SK-N-SH (cell line): ENCODE measurements around the gene CLASP1. TPM values are rescaled to one million over a fixed set of nuclear protein-coding genes. Genes with fewer than 3 reads are reported as not detected.

Experiments
- CTCF ChIA-PET: fragments of 300-600, 350-600 bp; formaldehyde crosslinking; extraction: SDS; loops from one replicate; lab custom pipeline; 2021; lab: Yijun Ruan, JAX
- POLR2A ChIA-PET: fragments of 350-600 bp; sonication (Branson Sonifier 250); formaldehyde crosslinking; extraction: SDS; loops from one replicate; lab custom pipeline; 2020; ENCODE audit warnings: antibody characterized with exemption, inconsistent platforms; lab: Yijun Ruan, JAX
- DNase-seq: peaks from one replicate; pipeline ENCODE4 v3.0.0; 2012
- H2AFZ ChIP-seq: fragments of 200-600 bp; sonication (generic); 2 replicates; pipeline ENCODE4 v1.8.1; 2016; ENCODE audit warnings: antibody characterized with exemption, mild to moderate bottlenecking, low read depth
- H3F3A ChIP-seq: fragments of 200-600 bp; sonication (generic); replicated peaks from 2 replicates; pipeline ENCODE3; 2016; ENCODE audit warnings: antibody characterized with exemption, mild to moderate bottlenecking; ENCODE audit not compliant: insufficient read depth
- H3K27ac ChIP-seq, 2 experiments: fragments of 200-500 bp in 1 of 2; fragments of 200-600 bp in 1 of 2; sonication (Bioruptor generic) in 1 of 2; sonication (generic), shearing (Covaris generic) in 1 of 2; 2 replicates each; pipeline versions ENCODE4 v1.5.1 to v1.6.1; 2014 to 2016; ENCODE audit warnings: low read depth in 2 of 2, inconsistent platforms in 1 of 2, low read length in 1 of 2, mild to moderate bottlenecking in 1 of 2, mixed read lengths in 1 of 2
- H3K27me3 ChIP-seq: fragments of 200-600 bp; sonication (generic), shearing (Covaris generic); 2 replicates; pipeline ENCODE4 v1.6.1; 2016; ENCODE audit warnings: mixed run types; ENCODE audit not compliant: insufficient read depth
- H3K36me3 ChIP-seq, 2 experiments: fragments of 200-500 bp in 1 of 2; fragments of 200-600 bp in 1 of 2; sonication (Bioruptor generic) in 1 of 2; sonication (generic) in 1 of 2; replicated peaks in 1 of 2; 2 replicates each; pipeline versions ENCODE3 to v1.5.1; 2014 to 2016; ENCODE audit warnings: low read length in 1 of 2, mild to moderate bottlenecking in 1 of 2; ENCODE audit not compliant: insufficient read depth in 2 of 2, control insufficient read depth in 1 of 2
- H3K4me1 ChIP-seq, 2 experiments: fragments of 200-500 bp in 1 of 2; fragments of 200-600 bp in 1 of 2; sonication (Bioruptor generic) in 1 of 2; sonication (generic), shearing (Covaris generic) in 1 of 2; 2 replicates each; pipeline versions ENCODE4 v1.5.1 to v1.6.1; 2014 to 2016; ENCODE audit warnings: low read depth in 1 of 2, low read length in 1 of 2, mixed run types in 1 of 2; ENCODE audit not compliant: insufficient read depth in 2 of 2, control insufficient read depth in 1 of 2
- H3K4me2 ChIP-seq: fragments of 200-600 bp; sonication (generic), shearing (Covaris generic); 2 replicates; pipeline ENCODE4 v1.6.1; 2017; ENCODE audit warnings: mixed run types
- H3K4me3 ChIP-seq, 2 experiments: fragments of 200-500 bp in 1 of 2; fragments of 200-600 bp in 1 of 2; sonication (Bioruptor generic) in 1 of 2; sonication (generic), shearing (Covaris generic) in 1 of 2; 2 replicates each; pipeline versions ENCODE4 v1.5.1 to v1.8.1; 2014 to 2016; ENCODE audit warnings: low read depth in 2 of 2, inconsistent platforms in 1 of 2, low read length in 1 of 2, mild to moderate bottlenecking in 1 of 2, mixed read lengths in 1 of 2, moderate library complexity in 1 of 2
- H3K79me2 ChIP-seq: fragments of 200-600 bp; sonication (generic); 2 replicates; pipeline ENCODE4 v1.8.1; 2017; ENCODE audit warnings: mild to moderate bottlenecking; ENCODE audit not compliant: insufficient read depth
- H3K9ac ChIP-seq: fragments of 200-600 bp; sonication (generic); 2 replicates; pipeline ENCODE4 v1.6.1; 2017; ENCODE audit warnings: mixed run types
- H3K9me2 ChIP-seq: fragments of 200-600 bp; sonication (generic); 2 replicates; pipeline ENCODE4 v1.6.1; 2017; ENCODE audit warnings: mixed run types
- H3K9me3 ChIP-seq: fragments of 200-600 bp; sonication (generic); 2 replicates; pipeline ENCODE4 v1.6.1; 2017; ENCODE audit warnings: mixed run types, mild to moderate bottlenecking, moderate library complexity
- H4K20me1 ChIP-seq: fragments of 200-600 bp; sonication (generic); 2 replicates; pipeline ENCODE4 v1.6.1; 2017; ENCODE audit warnings: mild to moderate bottlenecking, mixed run types; ENCODE audit not compliant: insufficient read depth
- CHD2 ChIP-seq: fragments of 150-350 bp; IDR thresholded peaks from 2 replicates; pipeline ENCODE4 v1.6.1; 2018; ENCODE audit warnings: low read length; ENCODE audit not compliant: partially characterized antibody
- ELF1 ChIP-seq: IDR thresholded peaks from 2 replicates; pipeline ENCODE4 v1.4.0; 2012
- EP300 ChIP-seq, 2 experiments: IDR thresholded peaks; 2 replicates each; pipeline versions ENCODE4 v1.4.0 to v1.6.1; 2012; ENCODE audit warnings: borderline replicate concordance in 1 of 2, low read depth in 1 of 2, low read length in 1 of 2
- EZH2phosphoT487 ChIP-seq: fragments of 200-600 bp; sonication (generic); IDR thresholded peaks from 2 replicates; pipeline ENCODE4 v1.6.1; 2017; ENCODE audit warnings: low read depth, mixed run types, mild to moderate bottlenecking, antibody characterized with exemption, moderate library complexity, borderline replicate concordance
- FOSL2 ChIP-seq: IDR thresholded peaks from 2 replicates; pipeline ENCODE4 v1.4.0; 2012; ENCODE audit warnings: low read depth, mild to moderate bottlenecking, moderate library complexity, borderline replicate concordance
- FOXJ3 ChIP-seq: sonication (generic); formaldehyde crosslinking; IDR thresholded peaks from 2 replicates; pipeline ENCODE4 v1.5.1; 2020; ENCODE audit warnings: mild to moderate bottlenecking, missing genetic modification reagents
- FOXM1 ChIP-seq: IDR thresholded peaks from 2 replicates; pipeline ENCODE4 v1.4.0; 2012; ENCODE audit warnings: low read depth, mild to moderate bottlenecking
- GABPA ChIP-seq: IDR thresholded peaks from 2 replicates; pipeline ENCODE4 v1.4.0; 2012; ENCODE audit warnings: low read depth, mild to moderate bottlenecking
- JUND ChIP-seq: IDR thresholded peaks from 2 replicates; pipeline ENCODE4 v1.4.0; 2012
- MEF2A ChIP-seq: IDR thresholded peaks from 2 replicates; pipeline ENCODE4 v1.4.0; 2012; ENCODE audit warnings: low read depth, borderline replicate concordance
- MXI1 ChIP-seq: IDR thresholded peaks from 2 replicates; pipeline ENCODE4 v1.6.1; 2012; ENCODE audit warnings: mild to moderate bottlenecking, low read depth, low read length, improper control_type of control experiment
- NFIC ChIP-seq: IDR thresholded peaks from 2 replicates; pipeline ENCODE4 v1.4.0; 2012; ENCODE audit warnings: borderline replicate concordance
- POLR2AphosphoS5 ChIP-seq: IDR thresholded peaks from 2 replicates; pipeline ENCODE4 v1.6.1; 2012; ENCODE audit warnings: low read depth, low read length
- RAD21 ChIP-seq: IDR thresholded peaks from 2 replicates; pipeline ENCODE4 v1.6.1; 2012; ENCODE audit warnings: mild to moderate bottlenecking, low read length
- TAF1 ChIP-seq: IDR thresholded peaks from 2 replicates; pipeline ENCODE4 v1.6.1; 2012; ENCODE audit warnings: low read depth, mild to moderate bottlenecking, low read length, moderate library complexity, borderline replicate concordance
- TCF12 ChIP-seq: IDR thresholded peaks from 2 replicates; pipeline ENCODE4 v1.4.0; 2012
- TEAD4 ChIP-seq: IDR thresholded peaks from 2 replicates; pipeline ENCODE4 v1.4.0; 2012; ENCODE audit warnings: mild to moderate bottlenecking, borderline replicate concordance; ENCODE audit not compliant: insufficient read depth
- YY1 ChIP-seq: IDR thresholded peaks from 2 replicates; pipeline ENCODE4 v1.4.0; 2012; ENCODE audit warnings: low read depth, mild to moderate bottlenecking
- WGBS: methylation state at CpG from one replicate; pipeline ENCODE4 v1.1.6; 2017; ENCODE audit warnings: low lambda C conversion rate; 5-methylcytosine and 5-hydroxymethylcytosine counted together
- polyA plus RNA-seq, 3 experiments: library from polyadenylated mRNA; depleted of rRNA; stranded (reverse); fragments of >200 nt; gene quantifications; 2 replicates each; pipeline ENCODE4 v1.2.3, GENCODE V29; 2012
- TF ChIP-seq, protein P1 (sequence below): IDR thresholded peaks from 2 replicates; pipeline ENCODE4; 2012
- TF ChIP-seq, protein P2 (sequence below): IDR thresholded peaks from 2 replicates; pipeline ENCODE4 v1.4.0; 2012; ENCODE audit warnings: low read depth
- TF ChIP-seq, protein P3 (sequence below): fragments of 200-600 bp; sonication (generic); IDR thresholded peaks from 2 replicates; pipeline ENCODE4 v1.6.1; 2017; ENCODE audit warnings: antibody characterized with exemption, mild to moderate bottlenecking, moderate library complexity

The CLASP1 gene
- polyA plus RNA-seq, 1 of the 3 experiments (the other 2 are of a cell fraction) = 4.9 TPM

DNA sequence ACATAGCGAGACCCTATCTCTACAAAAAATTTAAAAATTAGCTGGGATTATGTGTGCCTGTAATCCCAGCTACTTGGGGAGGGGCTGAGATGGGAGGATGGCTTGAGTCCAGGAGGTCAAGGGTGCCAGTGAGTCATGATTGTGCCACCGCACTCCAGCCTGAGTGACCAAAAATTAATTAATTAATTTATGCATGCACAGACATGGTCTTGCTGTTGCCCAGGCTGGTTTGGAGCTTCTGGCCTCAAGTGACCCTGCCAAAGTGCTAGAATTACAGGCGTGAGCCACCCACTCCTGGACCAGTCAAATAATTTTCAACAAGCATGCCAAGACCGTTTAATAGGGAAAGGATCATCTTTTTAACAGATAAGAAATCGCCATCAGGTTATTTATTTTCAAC is 306.5 kb downstream of the CLASP1 start:
- ChIA-PET CTCF (interaction anchor here (1.0 to 2.5 kb wide), 3 partner anchors 14 to 248 kb away, joined by 3 to 17 read pairs (median 6); no protein-coding TSS in a partner anchor), POLR2A (interaction anchor here (0.9 kb wide), 1 partner anchor 22 kb away, joined by 3 read pairs; no protein-coding TSS in a partner anchor)
- H3K79me2 ChIP-seq = no peaks in the 10 kb centered on the region
- TF ChIP-seq, protein P1, sequence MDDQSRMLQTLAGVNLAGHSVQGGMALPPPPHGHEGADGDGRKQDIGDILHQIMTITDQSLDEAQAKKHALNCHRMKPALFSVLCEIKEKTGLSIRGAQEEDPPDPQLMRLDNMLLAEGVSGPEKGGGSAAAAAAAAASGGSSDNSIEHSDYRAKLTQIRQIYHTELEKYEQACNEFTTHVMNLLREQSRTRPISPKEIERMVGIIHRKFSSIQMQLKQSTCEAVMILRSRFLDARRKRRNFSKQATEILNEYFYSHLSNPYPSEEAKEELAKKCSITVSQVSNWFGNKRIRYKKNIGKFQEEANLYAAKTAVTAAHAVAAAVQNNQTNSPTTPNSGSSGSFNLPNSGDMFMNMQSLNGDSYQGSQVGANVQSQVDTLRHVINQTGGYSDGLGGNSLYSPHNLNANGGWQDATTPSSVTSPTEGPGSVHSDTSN = no peak
- TF ChIP-seq GABPA (no peak), RAD21 (no peak), JUND (no peak), EZH2phosphoT487 (no peak), TEAD4 (no peak), FOSL2 (no peak), ELF1 (no peak), POLR2AphosphoS5 (no peak), TCF12 (no peak), FOXJ3 (CRISPR knock-in tag) (no peak), MXI1 (no peak), MEF2A (no peak)
- TF ChIP-seq, protein P2, sequence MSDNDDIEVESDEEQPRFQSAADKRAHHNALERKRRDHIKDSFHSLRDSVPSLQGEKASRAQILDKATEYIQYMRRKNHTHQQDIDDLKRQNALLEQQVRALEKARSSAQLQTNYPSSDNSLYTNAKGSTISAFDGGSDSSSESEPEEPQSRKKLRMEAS = no peak
- TF ChIP-seq, protein P3, sequence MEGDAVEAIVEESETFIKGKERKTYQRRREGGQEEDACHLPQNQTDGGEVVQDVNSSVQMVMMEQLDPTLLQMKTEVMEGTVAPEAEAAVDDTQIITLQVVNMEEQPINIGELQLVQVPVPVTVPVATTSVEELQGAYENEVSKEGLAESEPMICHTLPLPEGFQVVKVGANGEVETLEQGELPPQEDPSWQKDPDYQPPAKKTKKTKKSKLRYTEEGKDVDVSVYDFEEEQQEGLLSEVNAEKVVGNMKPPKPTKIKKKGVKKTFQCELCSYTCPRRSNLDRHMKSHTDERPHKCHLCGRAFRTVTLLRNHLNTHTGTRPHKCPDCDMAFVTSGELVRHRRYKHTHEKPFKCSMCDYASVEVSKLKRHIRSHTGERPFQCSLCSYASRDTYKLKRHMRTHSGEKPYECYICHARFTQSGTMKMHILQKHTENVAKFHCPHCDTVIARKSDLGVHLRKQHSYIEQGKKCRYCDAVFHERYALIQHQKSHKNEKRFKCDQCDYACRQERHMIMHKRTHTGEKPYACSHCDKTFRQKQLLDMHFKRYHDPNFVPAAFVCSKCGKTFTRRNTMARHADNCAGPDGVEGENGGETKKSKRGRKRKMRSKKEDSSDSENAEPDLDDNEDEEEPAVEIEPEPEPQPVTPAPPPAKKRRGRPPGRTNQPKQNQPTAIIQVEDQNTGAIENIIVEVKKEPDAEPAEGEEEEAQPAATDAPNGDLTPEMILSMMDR = no peak
- no peaks in the 10 kb centered on the region for H3K27me3 ChIP-seq
- no peak overlapping the region for H2AFZ ChIP-seq
- no peaks in the 10 kb centered on the region for H4K20me1 ChIP-seq
- peaks cover 16 to 53% of the 10 kb centered on the region in 2 experiments for H3K36me3 ChIP-seq
- H3K4me3 ChIP-seq = no peak overlapping the region
- H3K9me3 ChIP-seq = no peaks in the 10 kb centered on the region
- no peak overlapping the region for H3K4me2 ChIP-seq
- 79% methylated on average over 5 of the region's 5 CpGs for WGBS
- DNase-seq = no peak
- no peak overlapping the region for H3K9ac ChIP-seq
- H3K27ac ChIP-seq = no peak overlapping the region
- no peaks in the 10 kb centered on the region for H3K9me2 ChIP-seq
- no peaks in the 10 kb centered on the region for H3K4me1 ChIP-seq
- H3F3A ChIP-seq = no peaks in the 10 kb centered on the region

- Histone ChIP-seq H3K79me2 (no peaks in the 10 kb centered on the region), H3K4me1 (no peaks in the 10 kb centered on the region), H3F3A (no peaks in the 10 kb centered on the region), H3K9me3 (no peaks in the 10 kb centered on the region), H3K27ac (no peak overlapping the region), H3K9me2 (no peaks in the 10 kb centered on the region), H3K9ac (no peak overlapping the region), H3K27me3 (no peaks in the 10 kb centered on the region), H4K20me1 (no peaks in the 10 kb centered on the region), H2AFZ (no peak overlapping the region), H3K4me2 (no peak overlapping the region), H3K4me3 (no peak overlapping the region), H3K36me3 (peaks cover 7 to 36% of the 10 kb centered on the region in 2 experiments)
- no peak for DNase-seq
- ChIA-PET CTCF (interaction anchor here (0.8 to 2.5 kb wide), 5 partner anchors 13 to 246 kb away, joined by 3 to 17 read pairs (median 4); no protein-coding TSS in a partner anchor), POLR2A (no interaction called here)
- TF ChIP-seq JUND = no peak
- no peak for TF ChIP-seq ELF1
- no peak for TF ChIP-seq NFIC
- no peak for TF ChIP-seq YY1
- no peak for TF ChIP-seq FOXM1
- no peak for TF ChIP-seq TEAD4
- no peak for TF ChIP-seq TAF1
- no peak for TF ChIP-seq EP300 (IDR thresholded peaks at IDR 0.05; ENCODE audit: borderline replicate concordance in 1 of 2, low read depth in 1 of 2, low read length in 1 of 2)
- TF ChIP-seq CHD2 = no peak
- no peak for TF ChIP-seq EZH2phosphoT487
- TF ChIP-seq POLR2AphosphoS5 = no peak
- 93% methylated on average over 4 of the region's 4 CpGs for WGBS
Observed at GRCh38 chr2:121340926-121341325, 308.3 kb downstream of the CLASP1 start.
